Transverse colon (tissue), 4 donors: ENCODE data around the gene HNRNPU.

ENCODE experiments used
- POLR2AphosphoS5 ChIP-seq, 3 donors: sonication (generic); formaldehyde crosslinking; IDR thresholded peaks; one replicate each; pipeline ENCODE4 v1.6.1; 2016; ENCODE audit warnings: antibody characterized with exemption in 3 of 3
- TF ChIP-seq, protein P1 (sequence below), 5 experiments: fragments of 200-600 bp in 3 of 5; fragments of 450-650 bp in 2 of 5; sonication (generic) in 3 of 5; IDR thresholded peaks; 1 replicate in 2 of 5; 2 replicates in 3 of 5; pipeline ENCODE4 v1.5.1; 2016 to 2017; ENCODE audit warnings: antibody characterized with exemption in 5 of 5, inconsistent platforms in 3 of 5, mild to moderate bottlenecking in 2 of 5, moderate library complexity in 1 of 5

DNA sequence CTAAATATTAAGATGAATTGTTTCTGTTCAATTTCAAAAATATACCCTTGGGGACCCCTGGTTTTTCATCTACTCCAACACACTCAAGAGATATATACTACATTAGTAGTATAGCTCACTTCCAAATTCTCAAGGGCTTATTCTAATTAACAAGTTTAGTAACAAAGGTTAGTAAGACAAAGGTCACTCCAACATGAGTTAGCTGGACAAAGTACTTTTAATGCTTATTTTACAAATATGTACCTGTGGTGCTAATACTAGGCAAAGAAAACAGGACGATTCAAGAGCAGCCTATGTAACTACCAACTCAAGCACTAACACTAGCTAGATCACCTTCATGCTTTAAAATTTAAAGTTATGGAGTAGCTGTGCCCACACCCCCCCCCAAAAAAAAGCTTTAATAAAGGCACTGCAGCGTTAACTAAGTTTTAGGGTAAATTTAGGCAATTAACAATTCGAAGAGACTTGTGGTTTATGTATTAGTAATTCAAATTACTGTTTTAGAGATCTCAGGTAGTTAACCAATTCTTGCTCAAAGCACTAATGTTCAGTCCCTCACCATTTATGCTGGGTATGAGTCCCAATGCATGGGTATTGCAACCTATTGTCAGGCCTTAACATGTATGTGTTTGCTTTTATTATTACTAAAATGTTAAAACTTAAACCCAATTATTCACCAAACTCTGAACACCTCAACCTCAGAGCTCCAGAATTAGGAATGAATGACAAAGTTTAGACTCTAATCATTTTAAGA is 14.1 kb downstream of the HNRNPU start:
- peak in 1 of 3 donors; percentile 26 for TF ChIP-seq POLR2AphosphoS5 (IDR thresholded peaks at IDR 0.05)
- TF ChIP-seq, protein P1, sequence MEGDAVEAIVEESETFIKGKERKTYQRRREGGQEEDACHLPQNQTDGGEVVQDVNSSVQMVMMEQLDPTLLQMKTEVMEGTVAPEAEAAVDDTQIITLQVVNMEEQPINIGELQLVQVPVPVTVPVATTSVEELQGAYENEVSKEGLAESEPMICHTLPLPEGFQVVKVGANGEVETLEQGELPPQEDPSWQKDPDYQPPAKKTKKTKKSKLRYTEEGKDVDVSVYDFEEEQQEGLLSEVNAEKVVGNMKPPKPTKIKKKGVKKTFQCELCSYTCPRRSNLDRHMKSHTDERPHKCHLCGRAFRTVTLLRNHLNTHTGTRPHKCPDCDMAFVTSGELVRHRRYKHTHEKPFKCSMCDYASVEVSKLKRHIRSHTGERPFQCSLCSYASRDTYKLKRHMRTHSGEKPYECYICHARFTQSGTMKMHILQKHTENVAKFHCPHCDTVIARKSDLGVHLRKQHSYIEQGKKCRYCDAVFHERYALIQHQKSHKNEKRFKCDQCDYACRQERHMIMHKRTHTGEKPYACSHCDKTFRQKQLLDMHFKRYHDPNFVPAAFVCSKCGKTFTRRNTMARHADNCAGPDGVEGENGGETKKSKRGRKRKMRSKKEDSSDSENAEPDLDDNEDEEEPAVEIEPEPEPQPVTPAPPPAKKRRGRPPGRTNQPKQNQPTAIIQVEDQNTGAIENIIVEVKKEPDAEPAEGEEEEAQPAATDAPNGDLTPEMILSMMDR (IDR thresholded peaks at IDR 0.05): no peak
